GM19463 (cell line): ENCODE data around the gene TPRA1.

Experiments used
- ATAC-seq: cut with Tn5 transposase; IDR thresholded peaks from one replicate; pipeline ENCODE4 v1.9.1; 2021; ENCODE audit warnings: mild to moderate bottlenecking, moderate library complexity; ENCODE audit not compliant: unreplicated experiment

The TPRA1 gene

DNA sequence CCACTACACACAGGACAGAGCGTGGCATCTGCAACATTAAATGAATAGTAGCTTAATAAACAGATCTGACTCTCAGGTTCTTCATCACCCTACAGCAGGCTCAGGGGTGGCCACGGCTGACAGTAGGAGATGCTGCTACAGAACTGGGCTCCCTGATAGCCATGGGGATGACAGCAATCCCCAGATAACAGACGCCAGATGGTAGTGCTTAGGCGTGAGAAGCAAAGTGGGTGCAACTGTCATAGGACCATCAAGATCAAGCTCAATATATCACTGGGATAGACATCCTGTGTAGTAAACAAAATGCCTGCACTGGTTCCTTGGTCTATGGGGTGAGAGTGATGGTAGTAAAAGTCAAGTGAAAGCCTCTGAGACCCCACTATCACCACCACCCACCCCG is 2.6 kb upstream of the TPRA1 start:
- ATAC-seq: no peak

DNA sequence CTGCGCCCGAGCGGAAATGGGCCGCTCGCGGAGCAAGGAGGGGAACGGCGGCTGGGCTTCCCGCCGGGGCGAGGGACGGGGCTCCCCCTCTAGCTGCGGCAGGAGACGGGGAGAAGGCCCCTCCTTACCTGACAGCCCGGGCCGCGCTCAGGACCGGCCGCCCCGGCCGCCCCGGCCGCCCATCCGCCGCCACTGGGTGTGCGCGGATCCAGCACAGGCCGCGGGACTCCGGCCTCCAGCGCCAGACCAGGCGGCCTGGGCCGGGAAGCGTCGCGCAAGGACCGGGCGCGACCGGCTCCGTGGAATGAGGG is 296 bp downstream of the TPRA1 start:
- peak; percentile 27 for ATAC-seq

DNA sequence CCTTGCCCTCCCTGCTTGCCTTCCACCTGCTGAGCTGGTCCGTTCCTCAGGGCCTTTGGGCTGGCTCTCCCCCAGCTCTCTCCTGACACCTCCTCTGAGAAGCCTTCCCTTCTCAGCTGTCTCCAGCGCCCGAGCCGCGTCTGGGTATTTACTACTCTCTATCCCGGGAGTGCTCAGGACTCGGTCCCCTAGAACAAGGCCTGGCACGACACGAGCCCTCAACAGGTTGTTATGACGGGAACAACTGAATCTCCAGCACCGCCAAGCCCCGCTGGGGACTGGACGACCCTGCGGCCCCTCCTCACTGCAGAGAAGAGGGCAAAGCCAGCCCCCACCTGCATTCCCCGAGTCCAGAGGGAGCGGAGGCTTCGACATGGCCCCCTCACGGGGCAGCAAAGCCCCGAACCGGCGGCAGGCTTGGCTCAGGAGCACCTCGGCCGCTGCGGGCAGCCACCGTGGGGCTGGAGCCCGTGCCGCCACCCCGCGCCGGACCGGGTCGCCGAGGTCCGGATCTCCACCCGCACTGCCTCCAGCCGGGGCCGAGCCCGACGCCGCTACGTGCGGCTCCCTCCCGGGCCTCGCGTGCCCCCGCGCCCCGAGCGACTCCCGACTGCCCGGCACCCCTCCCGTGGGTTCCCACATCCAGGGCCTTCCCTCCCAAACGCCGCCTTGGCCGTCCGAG is 792 bp downstream of the TPRA1 start:
- no peak for ATAC-seq

DNA sequence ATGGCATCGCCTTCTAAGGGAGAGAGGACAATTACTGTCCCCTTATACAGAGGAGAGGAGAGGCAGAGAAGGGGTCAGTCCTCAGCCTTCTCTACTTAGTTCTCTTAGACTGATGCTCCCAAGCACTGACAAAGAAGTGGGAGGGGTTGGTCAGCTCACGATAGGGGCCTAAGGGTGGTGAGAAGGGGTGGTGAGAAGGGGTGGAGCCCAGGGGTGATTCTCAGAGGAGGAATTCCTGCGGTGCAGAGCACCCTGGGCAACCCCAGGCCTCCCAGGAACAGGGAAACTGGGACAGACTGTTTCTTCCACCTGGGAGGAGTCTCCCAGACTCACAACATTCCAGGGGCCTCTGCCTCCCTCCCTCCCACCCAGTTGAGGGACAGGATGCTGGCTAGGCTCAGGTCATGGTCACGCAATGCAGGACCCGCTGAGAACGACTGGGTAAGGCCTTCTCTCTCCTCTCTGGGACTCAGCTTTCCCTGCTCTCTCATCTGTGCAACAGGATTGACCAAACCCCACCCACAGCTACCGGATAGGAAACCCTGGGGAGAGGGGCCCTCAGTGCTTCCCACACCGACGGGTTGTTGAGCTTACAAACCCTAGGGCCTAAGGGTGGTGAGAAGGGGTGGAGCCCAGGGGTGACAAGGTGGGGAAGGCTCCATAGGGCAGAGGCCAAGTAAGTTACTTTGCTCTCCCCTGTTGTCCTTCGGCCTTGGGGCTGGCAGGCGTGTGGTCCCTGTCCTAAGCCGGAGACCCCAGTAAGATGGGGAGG is 1.5 kb downstream of the TPRA1 start:
- ATAC-seq: no peak

DNA sequence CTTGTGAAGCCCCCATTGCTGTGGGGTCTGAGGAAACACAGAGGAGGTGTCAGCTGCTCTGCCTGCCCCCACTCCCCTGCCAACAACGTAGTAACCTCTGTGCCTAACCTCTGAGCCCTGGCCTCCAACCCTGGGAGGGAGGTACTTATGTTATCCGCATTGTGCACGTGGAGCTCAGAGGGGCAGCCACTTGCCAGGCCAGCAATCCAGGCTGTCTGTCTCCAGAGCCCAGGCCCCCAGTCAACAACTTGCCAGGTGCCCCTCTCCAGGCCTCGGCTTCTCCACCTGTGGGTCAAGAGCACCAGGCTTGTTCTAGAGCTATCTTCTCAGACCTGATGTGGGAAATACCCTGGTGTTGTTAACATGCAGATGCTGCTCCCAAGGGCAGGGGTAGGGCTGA is 2.7 kb downstream of the TPRA1 start:
- ATAC-seq: no peak

DNA sequence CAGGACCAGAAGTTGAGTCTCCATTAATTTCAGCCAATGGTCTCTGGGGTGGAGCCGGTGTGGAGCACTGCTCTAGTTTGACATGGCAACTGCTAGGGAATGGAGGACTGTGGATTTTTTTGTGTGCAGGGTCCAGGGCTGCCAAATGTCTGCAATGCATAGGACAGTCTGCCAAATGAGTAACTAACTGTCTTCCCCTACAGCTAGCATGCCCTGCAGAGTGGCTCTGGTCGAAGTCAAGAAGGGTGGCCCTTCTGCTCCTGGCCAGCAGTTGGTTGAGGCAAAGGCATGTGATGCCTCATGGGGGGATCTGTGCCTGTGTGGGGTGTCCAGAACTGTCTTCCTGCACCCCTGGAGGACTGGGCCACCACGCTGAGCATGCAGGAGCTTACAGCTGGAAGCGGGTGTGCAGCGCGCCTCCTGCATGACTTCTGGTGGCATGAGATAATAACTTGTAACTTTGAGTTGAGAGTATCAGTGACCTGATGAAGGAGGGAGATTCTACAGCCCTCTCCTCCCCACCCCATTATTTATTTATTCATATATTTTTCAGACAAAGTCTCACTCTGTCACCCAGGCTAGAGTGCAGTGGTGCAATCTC is 4.6 kb downstream of the TPRA1 start:
- ATAC-seq: no peak

DNA sequence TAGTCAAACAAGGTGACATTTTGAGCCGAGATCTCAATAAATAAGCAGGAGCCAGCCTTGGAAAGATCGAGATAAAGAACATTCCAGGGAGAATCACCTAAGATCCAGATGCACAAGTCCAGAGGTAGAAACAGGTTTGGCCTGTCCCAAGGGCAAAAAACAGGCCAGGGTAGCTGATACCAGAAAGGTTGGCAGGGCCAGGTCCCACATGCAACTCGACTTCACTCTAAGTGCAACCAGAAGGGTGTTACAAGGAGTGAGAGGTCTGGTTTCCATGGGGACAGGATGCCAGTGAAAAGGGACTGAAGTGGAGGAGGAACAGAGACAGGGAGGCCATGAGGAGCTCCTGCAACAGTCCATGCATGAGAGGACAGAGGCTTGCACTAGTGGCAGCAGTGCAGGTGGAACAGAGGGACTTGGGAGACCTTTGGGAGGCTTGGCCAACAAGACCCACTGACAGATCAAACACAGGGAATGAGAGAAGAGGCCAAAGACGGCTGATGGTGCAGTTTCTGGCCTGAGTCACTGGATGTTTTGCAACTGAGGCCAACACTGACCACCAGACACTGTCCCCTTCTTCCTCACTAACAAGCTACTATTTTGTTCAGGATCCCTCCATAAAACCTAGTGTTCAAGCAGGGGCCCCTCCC is 5.2 kb downstream of the TPRA1 start:
- no peak for ATAC-seq

DNA sequence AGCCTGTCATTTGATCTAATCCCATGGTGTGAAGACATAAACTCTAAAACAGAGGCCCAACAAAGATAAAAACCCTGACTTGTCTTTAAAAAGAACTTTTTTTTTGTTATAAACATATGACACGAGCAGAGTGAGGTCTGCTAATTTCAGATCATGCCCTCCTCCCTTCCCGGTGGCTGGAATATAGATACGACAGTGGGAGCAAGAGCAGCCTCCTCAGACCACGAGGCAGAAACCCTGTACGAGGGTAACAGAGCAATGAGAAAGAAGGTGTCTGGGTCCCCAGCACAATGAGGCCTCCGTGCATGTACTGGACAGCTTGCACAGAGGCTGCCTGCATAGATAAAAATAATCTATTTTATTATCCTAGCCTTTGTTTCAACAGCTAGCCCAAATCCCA is 5.8 kb downstream of the TPRA1 start:
- no peak for ATAC-seq

DNA sequence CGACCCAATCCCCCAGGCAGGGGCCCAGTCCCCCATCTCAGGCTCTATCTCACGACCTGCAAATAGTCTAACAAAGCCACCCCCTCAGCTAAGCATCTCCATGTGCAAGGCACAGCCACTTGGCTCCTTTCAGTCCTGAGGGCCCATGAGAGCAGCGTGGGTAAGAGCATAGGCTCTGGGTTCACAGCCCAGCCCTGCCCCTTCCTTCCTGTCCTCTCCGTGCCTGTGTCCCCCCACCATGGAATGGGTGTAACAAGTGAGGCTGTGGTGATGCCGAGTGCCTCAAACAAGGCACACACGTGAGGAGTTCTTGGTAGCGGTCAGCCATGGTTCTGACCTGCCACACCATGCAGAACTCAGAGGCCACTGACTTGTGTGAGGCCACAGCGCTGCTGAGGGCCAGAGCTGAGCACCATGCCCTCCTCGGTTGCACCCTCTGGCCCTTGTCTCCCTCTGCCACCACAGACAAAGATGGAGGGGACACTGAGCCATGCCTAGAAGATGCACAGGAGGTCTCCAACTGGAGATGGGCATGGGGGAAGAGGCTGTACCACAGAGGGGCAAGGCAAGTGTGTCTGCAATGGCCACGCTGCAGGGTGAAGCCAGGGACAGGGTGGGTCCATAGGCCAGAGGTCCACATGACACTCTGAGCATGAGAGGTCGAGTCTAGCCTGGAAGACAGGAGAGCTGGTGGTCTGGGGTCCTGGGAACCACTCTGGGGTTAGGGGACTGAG is 10.0 kb downstream of the TPRA1 start:
- ATAC-seq: no peak

DNA sequence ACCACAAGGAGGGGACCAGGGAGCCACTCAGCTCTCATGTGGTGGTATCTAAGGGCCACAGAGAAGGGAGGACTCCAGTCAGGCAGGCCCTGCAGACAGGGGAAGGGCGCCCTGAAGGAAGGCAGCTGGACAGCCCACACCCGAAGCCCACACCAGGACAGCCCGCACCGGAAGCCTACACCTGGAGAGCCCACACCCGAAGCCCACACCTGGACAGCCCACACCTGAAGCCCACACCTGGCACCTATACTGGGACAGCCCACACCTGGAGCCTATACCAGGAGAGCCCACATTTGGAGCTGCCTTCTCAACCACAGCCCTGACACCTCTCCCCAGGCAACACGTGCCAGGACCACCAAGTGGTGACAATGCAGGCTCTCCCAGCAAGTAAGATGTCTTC is 11.7 kb downstream of the TPRA1 start:
- no peak for ATAC-seq

DNA sequence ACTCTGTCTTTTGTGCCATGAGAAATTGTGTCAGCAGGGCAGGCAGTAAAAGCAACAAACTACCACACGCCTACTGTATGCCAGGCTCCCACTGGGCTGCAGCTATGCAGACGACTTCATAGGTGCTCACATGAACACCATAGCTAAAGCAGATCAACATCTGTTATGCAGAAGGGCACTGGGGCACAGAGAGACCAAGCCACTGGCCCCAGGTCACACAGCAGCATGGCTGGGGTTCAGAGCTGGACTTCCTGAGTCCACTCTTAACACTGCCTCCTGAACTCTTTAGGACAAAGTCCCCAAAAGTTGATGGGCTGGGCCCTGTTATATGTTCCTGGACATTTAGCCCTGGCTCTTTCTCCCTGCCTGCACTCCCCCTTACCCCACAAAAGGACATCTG is 12.4 kb downstream of the TPRA1 start:
- ATAC-seq: no peak

DNA sequence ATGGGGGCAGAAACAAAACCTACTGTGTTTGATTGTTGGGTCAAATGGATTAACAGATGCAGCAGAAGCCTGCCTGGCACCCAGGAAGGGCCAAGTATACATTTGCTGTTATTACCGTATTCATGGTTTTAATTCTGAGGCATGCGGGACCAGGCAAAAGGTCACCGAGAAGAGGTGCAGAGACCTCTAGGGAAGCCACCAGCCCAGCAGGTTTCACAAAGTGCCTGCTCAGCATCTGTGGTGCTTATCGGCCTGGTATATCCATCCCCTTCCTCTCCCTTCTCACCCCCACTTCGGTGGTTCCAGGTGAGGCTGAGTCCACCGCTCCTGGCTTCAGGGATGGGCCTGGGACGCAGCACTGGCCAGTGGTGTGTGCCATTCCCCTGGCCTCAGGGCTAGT is 13.1 kb downstream of the TPRA1 start:
- no peak for ATAC-seq

DNA sequence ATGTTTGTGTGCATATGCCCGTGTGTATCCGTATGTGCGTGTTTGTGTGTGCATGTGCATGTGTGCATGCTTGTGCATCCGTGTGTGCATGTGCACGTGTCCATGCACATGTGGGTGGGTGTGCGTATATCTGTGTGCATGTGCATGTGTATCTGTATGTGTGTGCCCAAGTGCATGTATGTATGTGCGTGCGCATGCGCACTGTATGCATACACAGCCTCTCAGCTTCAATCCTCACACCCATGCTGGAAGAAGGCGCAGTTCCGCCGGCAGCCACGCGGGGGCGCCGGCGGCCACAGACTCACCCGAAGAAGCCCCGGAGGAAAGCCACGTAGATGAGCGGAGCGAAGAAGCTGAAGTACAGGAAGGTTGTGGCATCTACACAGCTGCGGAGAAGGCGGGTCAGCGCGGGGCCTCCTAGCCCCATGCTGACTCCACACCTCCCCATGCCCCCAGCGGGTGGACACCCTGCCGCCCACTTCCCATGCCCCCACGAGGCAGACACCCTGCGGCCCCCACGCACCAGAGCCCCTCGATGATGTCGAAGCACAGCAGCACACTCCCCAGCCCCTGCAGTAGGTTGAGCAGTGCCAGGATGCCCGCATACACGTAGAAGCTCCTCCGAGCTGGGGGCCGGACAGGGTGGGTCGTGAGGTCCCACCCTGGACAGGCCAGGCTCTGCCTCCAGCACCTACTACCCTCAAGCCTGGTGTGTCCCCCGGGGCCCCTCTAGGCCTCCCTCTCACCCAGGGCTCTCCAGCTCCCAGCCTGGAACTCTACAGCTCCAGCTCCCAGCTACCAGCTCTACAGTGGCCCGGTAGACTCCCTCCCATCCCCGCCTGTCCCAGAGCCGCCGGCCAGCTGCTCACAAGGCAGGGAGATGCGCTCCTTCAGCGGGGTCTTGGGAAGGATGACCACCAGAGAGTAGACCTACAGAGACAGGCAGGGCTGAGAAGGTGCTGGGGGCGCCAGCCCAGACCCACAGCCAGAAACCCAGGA is 15.4 kb downstream of the TPRA1 start:
- ATAC-seq: peak; percentile 88

DNA sequence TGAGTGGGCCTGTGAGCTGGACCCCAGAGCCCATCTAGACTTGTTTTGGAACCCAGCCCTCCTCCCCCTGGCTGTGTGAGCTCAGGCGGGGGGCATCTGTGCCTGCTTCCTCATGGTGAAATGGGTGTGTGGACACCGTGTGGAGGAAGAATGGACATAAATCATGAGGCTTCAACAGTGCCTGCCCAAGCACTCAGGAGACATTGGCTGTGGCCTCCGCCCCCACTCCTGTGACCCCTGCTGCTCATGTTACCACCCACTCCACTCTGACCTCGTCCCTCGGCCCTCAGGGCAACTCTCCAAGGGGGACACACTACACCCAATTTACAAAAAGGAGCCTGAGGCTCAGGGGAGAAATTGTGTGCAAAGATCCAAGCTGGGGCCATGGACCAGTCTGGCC is 16.6 kb downstream of the TPRA1 start:
- ATAC-seq: no peak

DNA sequence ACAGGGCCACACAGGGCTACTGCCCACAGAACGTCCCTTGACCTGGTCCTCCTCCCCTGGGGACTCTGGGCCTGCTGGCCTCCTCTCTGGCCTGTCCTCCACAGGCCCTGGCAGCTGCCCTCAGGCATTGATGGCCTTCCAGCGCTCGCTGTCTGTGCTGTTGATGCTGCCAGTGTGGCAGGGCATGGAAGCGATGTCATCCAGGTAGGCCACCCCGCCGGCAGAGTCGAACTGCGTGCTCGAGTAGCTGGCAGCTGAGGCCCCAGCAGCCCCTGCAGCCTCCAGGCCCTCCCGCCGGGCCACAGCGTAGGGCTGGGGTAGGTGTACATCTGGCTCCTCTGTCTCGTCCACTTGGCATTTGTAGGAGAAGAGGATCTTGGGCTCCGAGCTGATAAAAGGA is 17.1 kb downstream of the TPRA1 start:
- no peak for ATAC-seq

DNA sequence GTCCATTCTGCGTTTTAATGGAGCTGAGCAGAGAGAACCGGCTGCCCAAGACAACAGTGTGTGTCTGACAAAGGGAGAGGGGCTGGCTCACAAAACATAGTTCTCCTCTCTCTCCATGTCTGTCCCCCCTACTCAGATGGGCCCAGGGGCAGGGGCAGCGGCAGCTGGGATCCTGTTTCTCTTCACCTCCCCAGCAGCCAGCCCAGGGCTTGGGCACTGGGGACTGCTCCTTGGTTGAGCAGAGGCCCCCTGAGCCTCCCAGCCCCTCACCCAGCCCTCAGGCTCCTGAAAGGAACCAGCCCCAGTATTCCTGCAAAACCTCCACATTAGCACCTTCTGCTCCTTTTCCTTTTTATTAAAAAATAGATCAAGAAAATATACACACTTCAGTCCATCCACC is 17.8 kb downstream of the TPRA1 start:
- no peak for ATAC-seq

DNA sequence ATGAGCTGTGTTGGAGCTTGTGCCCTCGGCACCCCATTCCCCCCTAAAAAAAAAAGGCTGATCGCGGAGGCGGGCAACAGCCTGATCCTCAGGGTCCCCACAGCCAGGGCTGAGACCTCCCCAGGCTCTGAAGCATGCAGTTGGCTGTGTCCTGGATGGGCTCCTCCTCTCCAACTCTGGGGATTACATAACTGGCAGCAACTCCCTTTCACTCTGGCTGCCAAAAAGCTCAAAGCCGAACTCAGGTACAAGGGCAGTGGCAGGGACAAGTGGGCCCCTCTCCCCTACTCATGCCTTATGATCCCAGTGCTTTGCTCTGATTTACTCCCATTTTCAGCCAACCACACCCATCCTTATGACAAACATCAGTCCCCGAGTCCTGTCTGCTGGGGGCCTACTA is 18.3 kb downstream of the TPRA1 start:
- ATAC-seq: no peak

DNA sequence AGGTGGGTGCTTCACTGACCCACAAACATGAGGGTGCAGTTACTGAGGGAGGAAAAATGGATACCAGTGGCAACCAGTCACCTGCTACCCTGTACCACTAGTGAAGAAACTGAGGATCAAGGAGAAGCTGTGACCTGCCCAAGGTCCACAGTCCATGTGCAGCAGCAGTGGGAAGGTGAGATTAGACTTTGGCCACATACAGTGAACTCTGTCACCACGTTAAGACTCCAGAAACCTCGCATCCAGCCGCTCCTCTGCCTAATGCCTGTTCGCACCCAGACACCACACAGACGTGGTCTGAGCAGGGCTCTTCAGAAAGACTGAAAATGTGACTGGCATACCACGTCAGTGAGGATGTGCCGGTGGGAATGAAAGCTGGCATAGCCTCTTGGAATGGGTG is 20.0 kb downstream of the TPRA1 start:
- ATAC-seq: no peak

DNA sequence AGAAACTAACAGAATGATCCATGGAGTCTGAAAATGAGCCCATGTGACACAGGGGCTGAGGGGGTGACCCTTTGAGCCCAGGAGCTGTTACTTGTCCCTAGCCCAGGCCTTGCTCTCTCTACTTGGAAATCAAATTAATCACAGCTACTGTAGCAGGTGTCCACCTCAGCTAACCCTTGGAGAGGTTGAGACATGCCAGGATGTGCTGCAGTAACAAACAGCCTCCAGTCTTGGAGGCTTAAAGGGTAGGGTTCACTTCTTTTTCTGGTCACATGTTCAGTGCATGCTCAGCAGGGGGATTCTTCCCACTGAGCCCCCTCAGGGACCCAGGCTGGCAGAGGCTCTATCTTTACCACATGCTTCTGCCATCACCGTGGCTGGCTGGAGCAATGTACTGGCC is 21.4 kb downstream of the TPRA1 start:
- ATAC-seq: no peak

DNA sequence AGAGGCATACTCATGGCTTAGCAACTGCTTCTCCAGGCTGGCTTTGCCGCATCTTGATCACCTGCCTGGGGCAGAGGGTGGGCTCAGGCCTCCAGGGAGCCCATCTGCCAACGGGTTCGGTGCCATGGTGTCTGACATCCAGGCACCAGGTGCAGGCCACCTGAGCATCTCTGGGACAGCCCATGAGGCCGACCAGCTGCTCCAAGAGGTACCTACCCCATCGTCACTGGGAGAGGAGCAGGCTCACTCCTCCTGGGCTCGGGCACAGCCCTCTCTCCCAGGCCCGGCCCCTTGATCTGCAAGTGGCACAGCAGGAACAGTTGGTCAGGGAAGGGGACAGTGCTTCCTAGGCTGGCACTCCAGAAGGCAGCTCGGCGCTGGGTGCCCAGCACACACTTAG is 21.9 kb downstream of the TPRA1 start:
- ATAC-seq: no peak
